K562 (cell line): Measurements from ENCODE around the gene GRK4. TPM values are rescaled to one million over a fixed set of nuclear protein-coding genes. Genes with fewer than 3 reads are reported as not detected.

Experiments
- ATAC-seq: fragments of 200-7000 bp; cut with Tn5 transposase; 3 replicates; pipeline ENCODE4 v1.9.1; 2020; ENCODE audit warnings: moderate library complexity
- BruUV-seq: library from RNA; stranded (reverse); fragments of 400-500 nt; replicated peaks from 2 replicates; lab custom pipeline; 2021; lab: Mats Ljungman, UMichigan
- CTCF ChIA-PET: fragments of 300-600 bp; formaldehyde crosslinking; extraction: SDS; loops from one replicate; lab custom pipeline; 2021; ENCODE audit warnings: low intra/inter-chr PET ratio; lab: Yijun Ruan, JAX
- POLR2A ChIA-PET: fragments of 300-600, 350-650 bp; sonication (Branson Sonifier 250); formaldehyde crosslinking; extraction: SDS; loops from one replicate; lab custom pipeline; 2021; ENCODE audit warnings: antibody characterized with exemption, inconsistent platforms; lab: Yijun Ruan, JAX
- DNase-seq, 4 experiments: peaks; one replicate each; pipeline versions ENCODE4 v3.0.0 to v3.0.0-alpha.2; 2011 to 2018; ENCODE audit warnings: low spot score in 3 of 4, mixed read lengths in 3 of 4; ENCODE audit errors: extremely low read depth in 1 of 4
- FAIRE-seq: peaks from 2 replicates; lab custom pipeline; 2011; peaks lifted over from hg19 to GRCh38; lab: Jason Lieb, UNC
- H2AFZ ChIP-seq: 2 replicates; pipeline ENCODE4 v1.6.0; 2011; ENCODE audit warnings: low read depth, low read length, control low read depth, inconsistent platforms
- H3K27ac ChIP-seq: fragments of 200-600 bp; 3 replicates; pipeline ENCODE4 v1.8.0; 2011; ENCODE audit warnings: low read depth, mild to moderate bottlenecking, control low read depth, inconsistent platforms, low read length, moderate library complexity, mixed read lengths; ENCODE audit errors: extremely low read depth
- H3K27me3 ChIP-seq, 2 experiments: fragments of 300-600 bp in 1 of 2; 2 replicates in 1 of 2; 3 replicates in 1 of 2; pipeline versions ENCODE4 v1.6.0 to v1.8.0; 2011; ENCODE audit warnings: inconsistent platforms in 2 of 2, low read length in 2 of 2, mild to moderate bottlenecking in 1 of 2, mixed read lengths in 1 of 2, moderate library complexity in 1 of 2; ENCODE audit not compliant: control insufficient read depth in 2 of 2, insufficient read depth in 2 of 2
- H3K36me3 ChIP-seq: fragments of 300-600 bp; 3 replicates; pipeline ENCODE4 v1.8.0; 2011; ENCODE audit warnings: mild to moderate bottlenecking, low read length, inconsistent platforms; ENCODE audit not compliant: control insufficient read depth, insufficient read depth
- H3K4me1 ChIP-seq, 2 experiments: fragments of 200-600 bp in 1 of 2; replicated peaks in 1 of 2; 2 replicates in 1 of 2; 3 replicates in 1 of 2; pipeline versions ENCODE4 v1.5.1 to v1.8.0; 2011; ENCODE audit warnings: inconsistent platforms in 2 of 2, low read length in 2 of 2, mild to moderate bottlenecking in 1 of 2, mixed read lengths in 1 of 2, moderate library complexity in 1 of 2; ENCODE audit not compliant: control insufficient read depth in 2 of 2, insufficient read depth in 2 of 2
- H3K4me2 ChIP-seq: 2 replicates; pipeline ENCODE4 v1.6.1; 2011; ENCODE audit warnings: low read length, control low read depth, inconsistent platforms, mixed read lengths; ENCODE audit not compliant: insufficient read depth
- H3K4me3 ChIP-seq: fragments of 200-600 bp; sonication (generic), shearing (Covaris generic); 2 replicates; pipeline ENCODE4 v1.5.1; 2016; ENCODE audit warnings: control low read depth, inconsistent platforms
- H3K79me2 ChIP-seq: fragments of 200-600 bp; 3 replicates; pipeline ENCODE4 v1.8.0; 2011; ENCODE audit warnings: low read length, inconsistent platforms; ENCODE audit not compliant: control insufficient read depth, insufficient read depth
- H3K9ac ChIP-seq, 2 experiments: 2 replicates each; pipeline versions ENCODE4 v1.6.0 to v1.6.1; 2011; ENCODE audit warnings: low read depth in 2 of 2, low read length in 2 of 2, control low read depth in 1 of 2, inconsistent platforms in 1 of 2, mild to moderate bottlenecking in 1 of 2, mixed read lengths in 1 of 2; ENCODE audit not compliant: insufficient read depth in 1 of 2
- H3K9me1 ChIP-seq: one replicate; pipeline ENCODE4 v1.6.0; 2011; ENCODE audit warnings: inconsistent platforms, mild to moderate bottlenecking, low read length, moderate library complexity; ENCODE audit not compliant: control insufficient read depth, insufficient read depth
- H3K9me3 ChIP-seq: replicated peaks from 2 replicates; pipeline ENCODE4 v1.5.1; 2011; ENCODE audit warnings: low read depth, low read length, inconsistent platforms; ENCODE audit not compliant: control insufficient read depth, insufficient read depth
- H4K20me1 ChIP-seq: replicated peaks from 2 replicates; pipeline ENCODE4 v1.6.1; 2011; ENCODE audit warnings: low read length, inconsistent platforms, mixed read lengths; ENCODE audit not compliant: control insufficient read depth, insufficient read depth
- AFF1 ChIP-seq, 2 experiments: fragments of 450-650 bp; IDR thresholded peaks; 2 replicates each; pipeline ENCODE4 v1.6.1; 2018; ENCODE audit warnings: mild to moderate bottlenecking in 2 of 2, low read depth in 1 of 2; ENCODE audit not compliant: partially characterized antibody in 2 of 2
- C11orf30 ChIP-seq: fragments of 450-650 bp; IDR thresholded peaks from 2 replicates; pipeline ENCODE4 v1.6.1; 2016; ENCODE audit warnings: low read depth, mild to moderate bottlenecking
- FOSL1 ChIP-seq: fragments of 200-800 bp; sonication (Bioruptor generic); conservative IDR thresholded peaks from 2 replicates; pipeline ENCODE4 v1.6.1; 2016; ENCODE audit warnings: missing genetic modification characterization, missing compliant biosample characterization
- HDAC3 ChIP-seq: fragments of 450-650 bp; IDR thresholded peaks from 2 replicates; pipeline ENCODE4 v1.6.1; 2018; ENCODE audit warnings: borderline replicate concordance, mild to moderate bottlenecking, moderate library complexity; ENCODE audit not compliant: partially characterized antibody
- HEY1 ChIP-seq: fragments of 250-450 bp; sonication (Bioruptor Pico); IDR thresholded peaks from 2 replicates; pipeline ENCODE4 v1.5.0; 2020; ENCODE audit warnings: mild to moderate bottlenecking, moderate library complexity, borderline replicate concordance
- HNRNPLL ChIP-seq: fragments of 200-400 bp; formaldehyde crosslinking; IDR thresholded peaks from 2 replicates; pipeline ENCODE4 v1.6.1; 2017; ENCODE audit warnings: low read length, low read depth, mild to moderate bottlenecking; ENCODE audit not compliant: poor library complexity, severe bottlenecking
- L3MBTL2 ChIP-seq: fragments of 450-650 bp; IDR thresholded peaks from 2 replicates; pipeline ENCODE4 v1.6.1; 2016; ENCODE audit warnings: mild to moderate bottlenecking, moderate library complexity
- MAFG ChIP-seq: fragments of 450-650 bp; conservative IDR thresholded peaks from 2 replicates; pipeline ENCODE4 v1.6.1; 2016; ENCODE audit warnings: missing genetic modification characterization, missing compliant biosample characterization
- MAX ChIP-seq: sonication (generic); formaldehyde crosslinking; IDR thresholded peaks from 2 replicates; pipeline ENCODE4 v1.9.0; 2022; ENCODE audit warnings: mild to moderate bottlenecking, missing genetic modification reagents
- MEIS2 ChIP-seq: fragments of 450-650 bp; IDR thresholded peaks from 2 replicates; pipeline ENCODE4 v1.6.1; 2014; ENCODE audit warnings: mild to moderate bottlenecking; ENCODE audit not compliant: partially characterized antibody
- NFIX ChIP-seq: fragments of 250-450 bp; sonication (Bioruptor Pico); IDR thresholded peaks from 2 replicates; pipeline ENCODE4 v1.4.0; 2020; ENCODE audit warnings: low read depth, mild to moderate bottlenecking, moderate library complexity
- RAD21 ChIP-seq, 2 experiments: fragments of 250-450 bp in 1 of 2; fragments of 450-650 bp in 1 of 2; sonication (Bioruptor Pico) in 1 of 2; formaldehyde crosslinking in 1 of 2; IDR thresholded peaks in 1 of 2; conservative IDR thresholded peaks in 1 of 2; 2 replicates each; pipeline versions ENCODE4 v1.4.0 to v1.8.0; 2020 to 2022; ENCODE audit warnings: mild to moderate bottlenecking in 2 of 2, moderate library complexity in 1 of 2
- RBBP5 ChIP-seq: fragments of 200-600 bp; sonication (generic); IDR thresholded peaks from 2 replicates; pipeline ENCODE4 v1.6.1; 2012; ENCODE audit warnings: borderline replicate concordance, mild to moderate bottlenecking, low read length, control low read depth, inconsistent platforms; ENCODE audit not compliant: insufficient read depth, poor library complexity, severe bottlenecking
- RFX1 ChIP-seq: fragments of 450-650 bp; IDR thresholded peaks from 2 replicates; pipeline ENCODE4 v1.6.1; 2016; ENCODE audit warnings: mild to moderate bottlenecking, moderate library complexity
- SMAD1 ChIP-seq: fragments of 150-350 bp; IDR thresholded peaks from 2 replicates; pipeline ENCODE4 v1.6.1; 2014; ENCODE audit warnings: low read length, low read depth; ENCODE audit not compliant: partially characterized antibody
- ZNF316 ChIP-seq: fragments of 450-650 bp; IDR thresholded peaks from 2 replicates; pipeline ENCODE4 v1.6.1; 2016
- WGBS: fragments of 100-300 bp; shearing (Covaris generic); methylation state at CpG from one replicate; pipeline ENCODE4 v1.1.6; 2016; ENCODE audit warnings: low coverage, mixed read lengths; ENCODE audit not compliant: insufficient coverage; ENCODE audit errors: missing lambda C conversion rate; 5-methylcytosine and 5-hydroxymethylcytosine counted together
- in situ Hi-C: fragments of 300-500 bp; cut with MboI; formaldehyde crosslinking; loops from 4 replicates; pipeline ENCODE4 v1.15.0; 2018; ENCODE audit warnings: inconsistent platforms, mixed read lengths
- intact Hi-C: fragments of 100-400 bp; cut with micrococcal nuclease; formaldehyde crosslinking; loops from 2 replicates; pipeline ENCODE4 v1.14.2; 2022
- polyA plus RNA-seq, 8 experiments: library from polyadenylated mRNA; depleted of rRNA in 4 of 8; stranded (reverse) in 5 of 8; unstranded in 3 of 8; fragments of >200 nt; fragmentation: Nextera tagmentation in 2 of 8; fragmentation: Illumina TruSeq in 1 of 8; extraction: Ambion mirVana in 2 of 8; extraction: Trizol in 1 of 8; gene quantifications; 2 replicates each; pipeline versions ENCODE4 v1.2.1 to v1.2.3, GENCODE V29; 2011 to 2014; ENCODE audit warnings: inconsistent platforms in 1 of 8, missing spikeins in 1 of 8
- total RNA-seq, 7 experiments: library from RNA; depleted of rRNA in 6 of 7; stranded (reverse); fragments of >200 nt in 6 of 7; fragmentation: Illumina TruSeq in 2 of 7; extraction: Trizol in 2 of 7; gene quantifications; 2 replicates each; pipeline versions ENCODE4 v1.2.1 to v1.2.3, GENCODE V29; 2011 to 2021; ENCODE audit warnings: low replicate concordance in 1 of 7

Gene GRK4
- total and polyA plus RNA-seq, 9 of the 15 experiments (the other 6 are each of a cell fraction or from before 2014, with no cell fraction given), result 1.1 to 4.8 (median 2.6) TPM

- ATAC-seq (peak; percentile 54), DNase-seq (peak; percentile 37 to 48 (median 40)), FAIRE-seq (peak; percentile 74)
- peaks cover 2 to 10% of the 10 kb centered on the region in 2 experiments; a peak in 3 of 5 replicates for H3K27me3 ChIP-seq
- peak overlapping the region; percentile 50 for H3K4me2 ChIP-seq
- no peaks in the 10 kb centered on the region for H4K20me1 ChIP-seq
- 40% methylated on average over 14 of the region's 14 CpGs for WGBS
- peak overlapping the region in 1 of 2 experiments; percentile 3; a peak in 2 of 4 replicates for H3K9ac ChIP-seq
- ChIA-PET POLR2A (interaction anchor here (0.6 to 1.0 kb wide), 2 partner anchors 9 to 1669 kb away, joined by 3 read pairs; no protein-coding TSS in a partner anchor), CTCF (no interaction called here)
- intact Hi-C loops, result loop anchor here (1.0 kb wide), 1 partner anchor 60 kb away; no protein-coding TSS in a partner anchor
- no peak overlapping the region for H3K4me3 ChIP-seq
- H3K36me3 ChIP-seq, result no peaks in the 10 kb centered on the region
- no peaks in the 10 kb centered on the region for H3K79me2 ChIP-seq
- no peak overlapping the region; the same call in 2 of the 3 replicates for H3K27ac ChIP-seq
- BruUV-seq, result no TSS peak
- in situ Hi-C loops, result no loop called here
- H3K9me1 ChIP-seq, result no peaks in the 10 kb centered on the region
- H3K4me1 ChIP-seq, result peaks cover 5 to 8% of the 10 kb centered on the region in 2 experiments; a peak in 3 of 5 replicates
- peak overlapping the region; percentile 90 for H2AFZ ChIP-seq
- peaks cover 12% of the 10 kb centered on the region for H3K9me3 ChIP-seq
- no peak for TF ChIP-seq SMAD1
- peak; percentile 82 for TF ChIP-seq FOSL1 (tag)
- no peak for TF ChIP-seq RBBP5
- TF ChIP-seq MAX (CRISPR knock-in tag), result peak; percentile 55; the same call in 1 of the 2 replicates
- no peak for TF ChIP-seq HEY1 (CRISPR knock-in tag)
- TF ChIP-seq AFF1 (IDR thresholded peaks at IDR 0.05; ENCODE audit: low read depth in 1 of 2, partially characterized antibody in 2 of 2), result no peak
- TF ChIP-seq RFX1, result no peak
- TF ChIP-seq MAFG (tag), result 0 out of 2 replicates have a peak, but pooled peaks have one; percentile 13
- no peak for TF ChIP-seq RAD21 (CRISPR knock-in tag; conservative IDR thresholded peaks at IDR 0.05 in 1 of 2, IDR thresholded peaks at IDR 0.05 in 1 of 2)
- TF ChIP-seq HDAC3, result no peak
- TF ChIP-seq HNRNPLL, result no peak
- no peak for TF ChIP-seq NFIX (CRISPR knock-in tag)
- no peak for TF ChIP-seq MEIS2
- TF ChIP-seq C11orf30, result peak; percentile 35; the same call in 1 of the 2 replicates
- 0 out of 2 replicates have a peak, but pooled peaks have one; percentile 18 for TF ChIP-seq ZNF316
- TF ChIP-seq L3MBTL2, result peak; percentile 74; the same call in 1 of the 2 replicates
Observed at GRCh38 chr4:2977211-2978088, 14.1 kb downstream of the GRK4 start.
